ENCODE measurements around the gene HPX.

DNA sequence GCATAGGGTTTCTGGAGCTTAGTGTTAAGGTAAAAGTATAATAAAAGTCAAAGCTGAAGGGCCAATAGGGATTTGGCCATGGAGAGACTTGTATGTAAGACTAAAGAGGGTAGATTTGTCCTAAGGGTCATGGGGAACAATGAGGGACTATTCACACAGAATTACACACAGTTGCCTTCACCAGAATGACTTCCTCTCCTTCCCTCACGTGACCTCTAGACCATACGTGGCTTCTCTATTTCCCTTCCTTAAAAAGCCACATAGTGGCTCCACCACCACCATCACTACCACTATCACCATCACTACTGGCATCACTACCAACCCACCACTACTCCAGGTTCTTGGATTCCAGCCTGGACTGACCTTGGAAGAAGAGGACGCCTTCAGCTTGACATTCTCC, 2.8 kb downstream of the HPX start:
- TF ChIP-seq, protein P1, sequence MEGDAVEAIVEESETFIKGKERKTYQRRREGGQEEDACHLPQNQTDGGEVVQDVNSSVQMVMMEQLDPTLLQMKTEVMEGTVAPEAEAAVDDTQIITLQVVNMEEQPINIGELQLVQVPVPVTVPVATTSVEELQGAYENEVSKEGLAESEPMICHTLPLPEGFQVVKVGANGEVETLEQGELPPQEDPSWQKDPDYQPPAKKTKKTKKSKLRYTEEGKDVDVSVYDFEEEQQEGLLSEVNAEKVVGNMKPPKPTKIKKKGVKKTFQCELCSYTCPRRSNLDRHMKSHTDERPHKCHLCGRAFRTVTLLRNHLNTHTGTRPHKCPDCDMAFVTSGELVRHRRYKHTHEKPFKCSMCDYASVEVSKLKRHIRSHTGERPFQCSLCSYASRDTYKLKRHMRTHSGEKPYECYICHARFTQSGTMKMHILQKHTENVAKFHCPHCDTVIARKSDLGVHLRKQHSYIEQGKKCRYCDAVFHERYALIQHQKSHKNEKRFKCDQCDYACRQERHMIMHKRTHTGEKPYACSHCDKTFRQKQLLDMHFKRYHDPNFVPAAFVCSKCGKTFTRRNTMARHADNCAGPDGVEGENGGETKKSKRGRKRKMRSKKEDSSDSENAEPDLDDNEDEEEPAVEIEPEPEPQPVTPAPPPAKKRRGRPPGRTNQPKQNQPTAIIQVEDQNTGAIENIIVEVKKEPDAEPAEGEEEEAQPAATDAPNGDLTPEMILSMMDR (IDR thresholded peaks at IDR 0.05; ENCODE audit: low read depth, low read length): no peak
- no peak for TF ChIP-seq EZH2phosphoT487 (IDR thresholded peaks at IDR 0.05; ENCODE audit: low read depth)
